ELR (cell line): Measurements from ENCODE around the gene AVL9.
"Not testable (repeated sequence)": the region's sequence is repeated elsewhere in the genome, so short reads cannot be mapped to it uniquely, and the experiment has no call there.

ENCODE experiments used
- DNase-seq: peaks from one replicate; pipeline ENCODE4 v3.0.0-alpha.2; 2015; ENCODE audit warnings: low read depth

AVL9 gene

DNA sequence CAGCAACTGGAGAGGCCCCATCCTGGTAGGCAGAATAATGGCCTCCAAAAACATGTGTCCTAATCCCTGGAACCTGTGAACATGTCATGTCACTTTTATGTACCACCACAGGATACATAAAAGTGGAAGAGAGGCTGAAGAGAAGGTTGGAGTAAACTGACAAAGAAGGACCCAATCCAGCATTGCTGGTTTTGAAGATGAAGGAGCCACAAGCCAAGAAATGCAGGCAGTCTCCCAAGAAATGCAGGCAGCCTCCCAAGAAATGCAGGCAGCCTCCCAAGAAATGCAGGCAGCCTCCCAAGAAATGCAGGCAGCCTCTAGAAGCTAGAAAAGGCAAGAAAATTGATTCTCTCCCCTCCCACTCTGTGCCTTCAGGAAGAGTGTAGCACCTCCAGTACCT, 142.3 kb downstream of the AVL9 start:
- not testable (repeated sequence) for DNase-seq
